Measurements from ENCODE around the gene RARRES2. TPM values are rescaled to one million over a fixed set of nuclear protein-coding genes. Genes with fewer than 3 reads are reported as not detected.

RARRES2 gene
- total and polyA plus RNA-seq, 2 of the 13 experiments (the other 11 are each of a cell fraction or from before 2014, with no cell fraction given) = 134 to 172 TPM

DNA sequence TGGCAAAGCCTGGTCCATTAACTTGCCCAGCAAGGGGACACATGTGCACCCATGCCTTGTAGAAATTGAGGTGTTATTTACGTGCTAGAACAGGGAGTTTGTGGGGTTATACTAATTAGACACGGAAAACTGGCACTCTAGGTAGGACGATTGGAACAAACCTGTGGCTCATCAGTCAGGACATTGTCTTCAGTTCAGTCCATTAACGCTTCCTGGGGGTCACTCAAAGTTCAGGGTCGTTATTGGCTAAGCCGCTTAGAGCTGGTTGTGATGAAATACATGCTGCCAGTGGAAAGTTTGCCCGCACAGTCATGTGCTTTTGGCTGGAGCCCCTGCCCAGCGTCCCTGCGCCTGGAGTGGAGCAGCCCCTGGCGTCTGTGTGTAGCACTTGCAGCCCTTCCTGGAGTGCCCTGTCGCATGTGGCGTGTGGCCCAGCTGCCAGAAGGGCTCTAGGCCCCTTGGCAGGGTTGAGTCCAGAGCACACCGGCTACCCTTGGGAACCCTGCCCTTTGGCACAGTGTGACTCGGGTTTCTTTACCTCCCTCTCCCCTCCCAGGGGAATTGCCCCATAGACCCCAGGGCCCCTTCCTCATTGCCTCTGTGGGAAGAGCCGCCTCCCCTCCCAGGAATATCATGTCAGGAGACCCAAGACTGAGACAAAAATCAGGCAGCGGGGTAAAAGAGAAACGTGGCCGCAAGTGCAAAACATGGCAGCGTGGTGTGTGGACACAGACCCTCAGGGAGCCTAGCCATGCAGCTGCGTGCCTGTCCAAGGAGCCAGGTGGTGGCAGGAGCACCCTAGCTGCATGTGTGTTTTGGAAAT is 47.5 kb upstream of the RARRES2 start (continued):
- TF ChIP-seq, protein P1, sequence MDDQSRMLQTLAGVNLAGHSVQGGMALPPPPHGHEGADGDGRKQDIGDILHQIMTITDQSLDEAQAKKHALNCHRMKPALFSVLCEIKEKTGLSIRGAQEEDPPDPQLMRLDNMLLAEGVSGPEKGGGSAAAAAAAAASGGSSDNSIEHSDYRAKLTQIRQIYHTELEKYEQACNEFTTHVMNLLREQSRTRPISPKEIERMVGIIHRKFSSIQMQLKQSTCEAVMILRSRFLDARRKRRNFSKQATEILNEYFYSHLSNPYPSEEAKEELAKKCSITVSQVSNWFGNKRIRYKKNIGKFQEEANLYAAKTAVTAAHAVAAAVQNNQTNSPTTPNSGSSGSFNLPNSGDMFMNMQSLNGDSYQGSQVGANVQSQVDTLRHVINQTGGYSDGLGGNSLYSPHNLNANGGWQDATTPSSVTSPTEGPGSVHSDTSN (CRISPR knock-in tag; IDR thresholded peaks at IDR 0.05; ENCODE audit: borderline replicate concordance) = no peak
- TF ChIP-seq CBX2 (IDR thresholded peaks at IDR 0.05; ENCODE audit: low read depth, low read length) (no peak), CBX2 (CRISPR knock-in tag; IDR thresholded peaks at IDR 0.05; ENCODE audit: low read depth) (peak; percentile 65; the same call in 1 of the 2 replicates), ZBTB7B (CRISPR knock-in tag; IDR thresholded peaks at IDR 0.05) (peak; percentile 87), STAG1 (CRISPR knock-in tag; IDR thresholded peaks at IDR 0.05) (peak; percentile 100), ZIK1 (CRISPR knock-in tag; IDR thresholded peaks at IDR 0.05; ENCODE audit: borderline replicate concordance, low read depth) (peak; percentile 75; the same call in 1 of the 2 replicates), PAX8 (CRISPR knock-in tag; IDR thresholded peaks at IDR 0.05; ENCODE audit: borderline replicate concordance) (no peak), ZFY (CRISPR knock-in tag; IDR thresholded peaks at IDR 0.05) (peak; percentile 73), NFE2L2 (IDR thresholded peaks at IDR 0.05; ENCODE audit: low read length) (no peak), ZNF569 (CRISPR knock-in tag; IDR thresholded peaks at IDR 0.05; ENCODE audit: borderline replicate concordance) (no peak), GABPB1 (CRISPR knock-in tag; IDR thresholded peaks at IDR 0.05) (peak; percentile 77), ZNF557 (CRISPR knock-in tag; IDR thresholded peaks at IDR 0.05) (peak; percentile 85; the same call in 1 of the 2 replicates), ZBTB1 (CRISPR knock-in tag; IDR thresholded peaks at IDR 0.05; ENCODE audit: borderline replicate concordance) (no peak), MAFG (CRISPR knock-in tag; IDR thresholded peaks at IDR 0.05) (no peak), JUNB (CRISPR knock-in tag; IDR thresholded peaks at IDR 0.05; ENCODE audit: borderline replicate concordance) (no peak), ZNF674 (CRISPR knock-in tag; IDR thresholded peaks at IDR 0.05; ENCODE audit: low read depth) (no peak), HMG20A (CRISPR knock-in tag; IDR thresholded peaks at IDR 0.05; ENCODE audit: borderline replicate concordance) (peak; percentile 84), HOXD1 (CRISPR knock-in tag; IDR thresholded peaks at IDR 0.05) (peak; percentile 92), ZNF44 (CRISPR knock-in tag; IDR thresholded peaks at IDR 0.05) (no peak), ZZZ3 (CRISPR knock-in tag; IDR thresholded peaks at IDR 0.05; ENCODE audit: borderline replicate concordance) (no peak), ZNF274 (CRISPR knock-in tag; IDR thresholded peaks at IDR 0.05) (no peak)
- TF ChIP-seq, protein P2, sequence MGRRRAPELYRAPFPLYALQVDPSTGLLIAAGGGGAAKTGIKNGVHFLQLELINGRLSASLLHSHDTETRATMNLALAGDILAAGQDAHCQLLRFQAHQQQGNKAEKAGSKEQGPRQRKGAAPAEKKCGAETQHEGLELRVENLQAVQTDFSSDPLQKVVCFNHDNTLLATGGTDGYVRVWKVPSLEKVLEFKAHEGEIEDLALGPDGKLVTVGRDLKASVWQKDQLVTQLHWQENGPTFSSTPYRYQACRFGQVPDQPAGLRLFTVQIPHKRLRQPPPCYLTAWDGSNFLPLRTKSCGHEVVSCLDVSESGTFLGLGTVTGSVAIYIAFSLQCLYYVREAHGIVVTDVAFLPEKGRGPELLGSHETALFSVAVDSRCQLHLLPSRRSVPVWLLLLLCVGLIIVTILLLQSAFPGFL (CRISPR knock-in tag; IDR thresholded peaks at IDR 0.05) = 0 out of 2 replicates have a peak, but pooled peaks have one; percentile 51
- TF ChIP-seq, protein P3, sequence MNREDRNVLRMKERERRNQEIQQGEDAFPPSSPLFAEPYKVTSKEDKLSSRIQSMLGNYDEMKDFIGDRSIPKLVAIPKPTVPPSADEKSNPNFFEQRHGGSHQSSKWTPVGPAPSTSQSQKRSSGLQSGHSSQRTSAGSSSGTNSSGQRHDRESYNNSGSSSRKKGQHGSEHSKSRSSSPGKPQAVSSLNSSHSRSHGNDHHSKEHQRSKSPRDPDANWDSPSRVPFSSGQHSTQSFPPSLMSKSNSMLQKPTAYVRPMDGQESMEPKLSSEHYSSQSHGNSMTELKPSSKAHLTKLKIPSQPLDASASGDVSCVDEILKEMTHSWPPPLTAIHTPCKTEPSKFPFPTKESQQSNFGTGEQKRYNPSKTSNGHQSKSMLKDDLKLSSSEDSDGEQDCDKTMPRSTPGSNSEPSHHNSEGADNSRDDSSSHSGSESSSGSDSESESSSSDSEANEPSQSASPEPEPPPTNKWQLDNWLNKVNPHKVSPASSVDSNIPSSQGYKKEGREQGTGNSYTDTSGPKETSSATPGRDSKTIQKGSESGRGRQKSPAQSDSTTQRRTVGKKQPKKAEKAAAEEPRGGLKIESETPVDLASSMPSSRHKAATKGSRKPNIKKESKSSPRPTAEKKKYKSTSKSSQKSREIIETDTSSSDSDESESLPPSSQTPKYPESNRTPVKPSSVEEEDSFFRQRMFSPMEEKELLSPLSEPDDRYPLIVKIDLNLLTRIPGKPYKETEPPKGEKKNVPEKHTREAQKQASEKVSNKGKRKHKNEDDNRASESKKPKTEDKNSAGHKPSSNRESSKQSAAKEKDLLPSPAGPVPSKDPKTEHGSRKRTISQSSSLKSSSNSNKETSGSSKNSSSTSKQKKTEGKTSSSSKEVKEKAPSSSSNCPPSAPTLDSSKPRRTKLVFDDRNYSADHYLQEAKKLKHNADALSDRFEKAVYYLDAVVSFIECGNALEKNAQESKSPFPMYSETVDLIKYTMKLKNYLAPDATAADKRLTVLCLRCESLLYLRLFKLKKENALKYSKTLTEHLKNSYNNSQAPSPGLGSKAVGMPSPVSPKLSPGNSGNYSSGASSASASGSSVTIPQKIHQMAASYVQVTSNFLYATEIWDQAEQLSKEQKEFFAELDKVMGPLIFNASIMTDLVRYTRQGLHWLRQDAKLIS (CRISPR knock-in tag; IDR thresholded peaks at IDR 0.05) = peak; percentile 52; the same call in 1 of the 2 replicates
- TF ChIP-seq, protein P4, sequence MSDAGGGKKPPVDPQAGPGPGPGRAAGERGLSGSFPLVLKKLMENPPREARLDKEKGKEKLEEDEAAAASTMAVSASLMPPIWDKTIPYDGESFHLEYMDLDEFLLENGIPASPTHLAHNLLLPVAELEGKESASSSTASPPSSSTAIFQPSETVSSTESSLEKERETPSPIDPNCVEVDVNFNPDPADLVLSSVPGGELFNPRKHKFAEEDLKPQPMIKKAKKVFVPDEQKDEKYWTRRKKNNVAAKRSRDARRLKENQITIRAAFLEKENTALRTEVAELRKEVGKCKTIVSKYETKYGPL (CRISPR knock-in tag; IDR thresholded peaks at IDR 0.05) = no peak; the same call in 1 of the 2 replicates

Measured in HepG2 (cell line).